ENCODE data around the gene GPX4.

The GPX4 gene

DNA sequence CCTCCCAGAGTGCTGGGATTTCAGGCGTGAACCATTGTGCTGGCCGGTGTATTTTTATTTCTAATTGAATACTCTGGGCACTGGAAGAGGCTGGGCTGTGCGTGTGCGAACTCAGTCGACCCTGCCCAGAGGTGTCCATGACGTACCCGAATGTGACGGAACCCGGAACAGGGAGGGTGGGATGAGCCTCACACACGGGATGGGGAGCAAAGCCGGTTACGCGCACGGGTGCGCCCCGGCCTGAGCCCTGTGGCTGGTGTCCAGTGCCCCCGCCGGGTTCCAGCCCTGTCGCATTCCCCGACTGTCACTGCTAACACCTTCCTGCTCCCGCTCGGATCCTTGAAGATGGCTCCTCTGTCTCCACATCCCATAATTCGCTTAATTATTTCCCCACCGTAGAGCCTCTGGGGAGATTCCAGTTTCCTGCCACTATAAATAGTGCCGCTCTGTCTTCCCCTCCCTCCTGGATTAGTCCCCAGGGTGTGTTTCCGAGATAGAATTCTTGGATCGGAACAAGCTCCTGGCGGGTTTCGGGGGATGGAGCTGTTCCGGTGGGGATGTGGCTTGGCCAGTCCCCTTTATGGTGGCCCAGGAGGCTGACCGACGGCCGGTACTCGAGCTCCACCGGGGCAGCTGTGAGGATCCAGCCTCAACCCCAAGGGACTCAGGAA lies 48.3 kb downstream of the GPX4 start:
- TF ChIP-seq, protein P1, sequence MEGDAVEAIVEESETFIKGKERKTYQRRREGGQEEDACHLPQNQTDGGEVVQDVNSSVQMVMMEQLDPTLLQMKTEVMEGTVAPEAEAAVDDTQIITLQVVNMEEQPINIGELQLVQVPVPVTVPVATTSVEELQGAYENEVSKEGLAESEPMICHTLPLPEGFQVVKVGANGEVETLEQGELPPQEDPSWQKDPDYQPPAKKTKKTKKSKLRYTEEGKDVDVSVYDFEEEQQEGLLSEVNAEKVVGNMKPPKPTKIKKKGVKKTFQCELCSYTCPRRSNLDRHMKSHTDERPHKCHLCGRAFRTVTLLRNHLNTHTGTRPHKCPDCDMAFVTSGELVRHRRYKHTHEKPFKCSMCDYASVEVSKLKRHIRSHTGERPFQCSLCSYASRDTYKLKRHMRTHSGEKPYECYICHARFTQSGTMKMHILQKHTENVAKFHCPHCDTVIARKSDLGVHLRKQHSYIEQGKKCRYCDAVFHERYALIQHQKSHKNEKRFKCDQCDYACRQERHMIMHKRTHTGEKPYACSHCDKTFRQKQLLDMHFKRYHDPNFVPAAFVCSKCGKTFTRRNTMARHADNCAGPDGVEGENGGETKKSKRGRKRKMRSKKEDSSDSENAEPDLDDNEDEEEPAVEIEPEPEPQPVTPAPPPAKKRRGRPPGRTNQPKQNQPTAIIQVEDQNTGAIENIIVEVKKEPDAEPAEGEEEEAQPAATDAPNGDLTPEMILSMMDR (IDR thresholded peaks at IDR 0.05; ENCODE audit: low read depth, low read length, missing control alignments): no peak
- no peak overlapping the region for H3K4me3 ChIP-seq (ENCODE audit: low read depth, low read length)
- DNase-seq (ENCODE audit: low read depth): no peak

DNA sequence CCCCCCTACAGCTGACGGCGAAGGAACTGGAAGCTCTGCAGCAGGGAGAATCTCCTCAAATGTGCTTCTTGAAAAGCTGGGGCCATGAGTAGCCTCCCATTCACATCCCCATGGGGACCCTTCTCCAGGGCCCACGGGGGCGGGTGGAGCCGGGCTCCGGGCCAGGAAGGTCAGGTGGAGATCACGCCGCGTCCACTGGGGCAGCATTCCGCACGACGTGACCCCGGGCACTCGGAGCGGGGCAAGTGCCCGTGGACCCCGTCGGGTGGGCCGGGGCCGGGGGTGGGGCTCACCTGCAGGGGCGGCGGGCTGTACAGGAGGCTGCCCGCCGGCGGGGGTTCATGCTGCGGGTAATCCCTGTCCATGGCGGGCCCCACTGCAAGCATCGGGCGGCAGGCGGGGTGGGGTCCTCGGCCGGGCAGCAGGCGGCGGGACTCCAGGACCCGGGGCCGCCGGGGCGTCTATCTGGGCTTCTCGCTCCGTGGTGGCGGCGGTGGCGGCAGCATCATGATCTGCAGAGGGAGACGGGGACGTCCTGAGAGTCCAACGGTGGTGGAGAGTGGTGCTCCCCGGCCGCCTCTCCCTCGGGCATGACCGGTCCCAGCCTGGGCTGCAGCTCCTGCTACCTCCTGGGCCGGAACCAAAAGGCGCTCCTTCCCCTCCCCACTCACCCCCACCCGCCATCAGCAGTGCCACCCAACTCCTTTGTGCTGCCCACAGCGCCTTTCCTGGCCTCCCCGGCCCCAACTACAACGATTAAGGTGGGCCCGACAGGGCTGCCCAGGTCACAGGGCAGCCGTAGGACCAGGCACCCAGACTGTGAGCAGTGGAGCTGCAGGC lies 50.3 kb downstream of the GPX4 start:
- no peak for DNase-seq (ENCODE audit: low read depth)
- H3K4me3 ChIP-seq (ENCODE audit: low read depth, low read length): no peak overlapping the region
- TF ChIP-seq, protein P1 (IDR thresholded peaks at IDR 0.05; ENCODE audit: low read depth, low read length, missing control alignments): no peak

DNA sequence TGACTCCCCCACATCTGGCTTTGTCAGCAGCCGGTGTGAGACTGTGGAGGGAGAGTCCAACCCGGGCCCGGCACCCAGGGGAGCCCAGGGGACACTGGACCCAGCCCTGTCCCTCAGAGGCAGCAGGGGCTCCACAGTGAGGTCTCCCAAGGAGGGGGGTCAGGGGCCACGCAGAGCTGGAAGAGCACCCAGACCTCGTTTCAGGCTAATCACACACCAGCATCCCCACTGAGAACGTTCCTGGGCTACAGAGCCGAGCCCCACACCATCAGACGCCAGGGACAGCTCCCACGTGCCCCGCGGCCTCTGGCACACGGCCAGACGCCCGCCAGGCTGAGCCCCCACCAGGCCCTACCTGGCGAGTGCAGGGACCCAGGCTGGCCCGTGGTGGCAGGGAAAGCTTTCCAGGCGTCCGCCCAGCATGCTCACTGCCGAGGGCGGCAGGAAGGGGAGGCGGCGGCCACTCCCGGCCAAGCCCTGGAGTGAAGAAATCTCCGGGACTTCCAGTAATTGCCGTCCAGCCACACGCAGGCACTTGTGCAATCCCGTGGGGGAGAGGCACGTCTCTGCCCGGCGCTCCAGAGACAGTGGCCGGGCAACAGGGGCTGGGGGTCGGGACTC lies 51.0 kb downstream of the GPX4 start:
- DNase-seq (ENCODE audit: low read depth): no peak
- no peak overlapping the region for H3K4me3 ChIP-seq (ENCODE audit: low read depth, low read length)
- TF ChIP-seq, protein P1 (IDR thresholded peaks at IDR 0.05; ENCODE audit: low read depth, low read length, missing control alignments): no peak

DNA sequence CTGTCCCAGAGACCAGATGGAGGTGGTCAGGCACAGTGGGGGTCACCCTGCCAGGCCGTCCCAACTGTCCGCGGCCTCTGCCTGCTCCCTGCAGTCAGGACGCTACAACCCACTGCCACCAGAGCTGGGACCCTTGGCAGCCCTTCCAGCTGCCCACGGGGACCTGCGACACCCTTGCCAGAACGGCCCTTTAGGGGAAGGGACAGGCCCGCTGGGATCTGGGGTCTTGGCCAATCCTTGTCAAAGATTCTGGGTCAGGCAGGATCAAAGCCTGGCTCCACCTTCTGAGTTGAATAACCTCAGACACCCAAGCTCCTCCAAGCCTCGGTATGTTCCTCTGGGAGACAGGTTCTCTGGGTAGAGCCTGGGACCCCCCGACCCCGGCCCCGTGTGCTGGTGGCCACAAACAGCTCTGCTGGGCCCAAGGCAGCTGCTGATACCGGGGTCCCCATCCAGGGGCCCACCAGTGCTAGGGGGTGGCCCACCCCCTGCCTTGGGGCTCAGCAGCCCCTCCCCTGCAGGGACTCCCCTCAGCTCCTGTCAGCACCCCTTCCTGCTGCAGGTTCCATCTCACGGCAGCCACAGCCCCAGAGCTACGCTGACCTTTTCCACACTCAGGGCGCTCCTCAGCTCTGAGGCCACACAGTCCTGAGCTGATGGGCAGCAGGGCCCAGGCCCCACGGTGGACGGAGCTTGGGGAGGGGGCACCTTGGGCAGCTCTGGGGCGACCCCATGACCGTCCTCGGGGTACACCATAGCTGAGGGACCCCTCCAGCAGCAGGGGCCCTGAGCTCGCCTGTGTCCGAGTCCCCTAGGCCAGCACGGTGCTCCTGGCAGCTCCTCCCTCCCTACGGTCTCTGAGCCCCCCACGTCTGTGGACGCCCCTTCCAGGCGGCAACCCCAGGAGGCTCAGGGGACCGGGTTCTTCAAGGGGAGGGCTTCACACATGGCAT lies 51.8 kb downstream of the GPX4 start:
- no peak overlapping the region for H3K4me3 ChIP-seq (ENCODE audit: low read depth, low read length)
- TF ChIP-seq, protein P1 (IDR thresholded peaks at IDR 0.05; ENCODE audit: low read depth, low read length, missing control alignments): no peak
- DNase-seq (ENCODE audit: low read depth): no peak
